ENCODE results near the gene HINT1. TPM values are rescaled to one million over a fixed set of nuclear protein-coding genes. Genes with fewer than 3 reads are reported as not detected.

Gene HINT1
- total RNA-seq, 1 experiment from 2014 or later, result 249 TPM

GRCh38 chr5:131167615-131168014 is 2.6 kb upstream of the HINT1 start:
- Mint-ChIP-seq H3K4me3 (no peak overlapping the region), H3K9me3 (no peaks in the 10 kb centered on the region), H3K36me3 (ENCODE audit: insufficient read depth in 1 of 3, low read depth in 3 of 3) (peaks cover 8 to 9% (median 9%) of the 10 kb centered on the region in 3 experiments; a peak in 5 of 7 replicates), H3K27ac (no peak overlapping the region), H3K27me3 (ENCODE audit: low read depth) (peaks cover 2% of the 10 kb centered on the region; the same call in 1 of the 2 replicates), H3K4me1 (peaks cover 22 to 29% of the 10 kb centered on the region in 2 experiments)
- H3K27ac ChIP-seq (ENCODE audit: insufficient read length, low read depth, low read length), result no peak overlapping the region
- H4K8ac ChIP-seq (replicated peaks; ENCODE audit: insufficient read length, low read depth, low read length), result no peak overlapping the region
- H2AK5ac ChIP-seq (ENCODE audit: insufficient read length, low read length), result no peak overlapping the region
- H2BK20ac ChIP-seq (ENCODE audit: low read depth, low read length, poor library complexity, severe bottlenecking), result no peak overlapping the region
- H3T11ph ChIP-seq (ENCODE audit: low read length), result no peak overlapping the region
- H2BK15ac ChIP-seq (ENCODE audit: low read depth, low read length), result no peak overlapping the region
- H3K23me2 ChIP-seq (ENCODE audit: insufficient read length, low read depth, low read length, poor library complexity, severe bottlenecking), result peaks cover 7% of the 10 kb centered on the region
- DNase-seq, result no peak
- H2AFZ ChIP-seq (ENCODE audit: low read length), result no peak overlapping the region
- H3K14ac ChIP-seq (ENCODE audit: insufficient read depth, low read length), result no peak overlapping the region
- no peak overlapping the region for H4K5ac ChIP-seq (ENCODE audit: insufficient read length, low read depth, low read length)
- H3K27me3 ChIP-seq (ENCODE audit: insufficient read depth, low read length), result no peaks in the 10 kb centered on the region
- WGBS (ENCODE audit: extremely low coverage, insufficient read length, low lambda C conversion rate), result no CpG with 5 or more reads among the region's 5 CpGs
- no peak overlapping the region for H3K9ac ChIP-seq (ENCODE audit: extremely low read depth, insufficient read length, low read length)
- TF ChIP-seq, protein P1, sequence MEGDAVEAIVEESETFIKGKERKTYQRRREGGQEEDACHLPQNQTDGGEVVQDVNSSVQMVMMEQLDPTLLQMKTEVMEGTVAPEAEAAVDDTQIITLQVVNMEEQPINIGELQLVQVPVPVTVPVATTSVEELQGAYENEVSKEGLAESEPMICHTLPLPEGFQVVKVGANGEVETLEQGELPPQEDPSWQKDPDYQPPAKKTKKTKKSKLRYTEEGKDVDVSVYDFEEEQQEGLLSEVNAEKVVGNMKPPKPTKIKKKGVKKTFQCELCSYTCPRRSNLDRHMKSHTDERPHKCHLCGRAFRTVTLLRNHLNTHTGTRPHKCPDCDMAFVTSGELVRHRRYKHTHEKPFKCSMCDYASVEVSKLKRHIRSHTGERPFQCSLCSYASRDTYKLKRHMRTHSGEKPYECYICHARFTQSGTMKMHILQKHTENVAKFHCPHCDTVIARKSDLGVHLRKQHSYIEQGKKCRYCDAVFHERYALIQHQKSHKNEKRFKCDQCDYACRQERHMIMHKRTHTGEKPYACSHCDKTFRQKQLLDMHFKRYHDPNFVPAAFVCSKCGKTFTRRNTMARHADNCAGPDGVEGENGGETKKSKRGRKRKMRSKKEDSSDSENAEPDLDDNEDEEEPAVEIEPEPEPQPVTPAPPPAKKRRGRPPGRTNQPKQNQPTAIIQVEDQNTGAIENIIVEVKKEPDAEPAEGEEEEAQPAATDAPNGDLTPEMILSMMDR (conservative IDR thresholded peaks at IDR 0.05), result no peak
- H3K18ac ChIP-seq (ENCODE audit: insufficient read length, low read depth, low read length), result no peak overlapping the region
- no peaks in the 10 kb centered on the region for H3K4me1 ChIP-seq (ENCODE audit: insufficient read depth, low read length)
- H3K79me1 ChIP-seq (ENCODE audit: insufficient read depth, low read depth, low read length, poor library complexity, severe bottlenecking), result no peaks in the 10 kb centered on the region
- H3K4me2 ChIP-seq (ENCODE audit: insufficient read depth, insufficient read length, low read length), result no peak overlapping the region
- H3K56ac ChIP-seq (ENCODE audit: insufficient read length, low read depth, low read length), result no peak overlapping the region
- H3K79me2 ChIP-seq (ENCODE audit: insufficient read depth, low read length), result no peaks in the 10 kb centered on the region; the same call in 1 of the 2 replicates
- H2BK12ac ChIP-seq (ENCODE audit: insufficient read length, low read depth, low read length), result no peak overlapping the region
- no peak overlapping the region for H2BK120ac ChIP-seq (ENCODE audit: low read depth, low read length, poor library complexity, severe bottlenecking)
- no peak overlapping the region for H3K4ac ChIP-seq (ENCODE audit: low read depth, low read length)
- no peaks in the 10 kb centered on the region for H3K9me3 ChIP-seq (ENCODE audit: control insufficient read depth, low read depth, low read length)
- no peak overlapping the region for H3K23ac ChIP-seq (ENCODE audit: insufficient read length, low read depth, low read length)
- H4K20me1 ChIP-seq (ENCODE audit: control insufficient read depth, insufficient read depth, insufficient read length), result no peaks in the 10 kb centered on the region
- no peak overlapping the region for H2BK5ac ChIP-seq (ENCODE audit: insufficient read length, low read length)
- no peak overlapping the region for H4K91ac ChIP-seq (ENCODE audit: insufficient read length, low read depth, low read length)

Data from H9 (cell line).